ENCODE results near the gene FPR1. TPM values are rescaled to one million over a fixed set of nuclear protein-coding genes. Genes with fewer than 3 reads are reported as not detected.

FPR1 gene
- polyA plus RNA-seq, 6 donors from 2014 or later: 0.18 to 6.3 (median 1.2) TPM

Other genes starting within 250 kb of the FPR1 start
- gene SIGLEC6, start 220.2 kb downstream of the FPR1 start, polyA plus RNA-seq (ENCODE audit: low read depth in 6 of 6): 1 to 10 TPM in 3 of 6 donors, under 1 TPM in 2, not detected in 1; 0.72 to 1.9 (median 1.2) TPM
- 1 to 10 TPM in 5 of 6 donors, under 1 TPM in 1; 0.94 to 5.1 (median 3.1) TPM for gene ZNF175, start 180.6 kb downstream of the FPR1 start, polyA plus RNA-seq (ENCODE audit: low read depth in 6 of 6)
- 1 to 10 TPM in 1 of 6 donors, not detected in 5; 3.7 TPM for gene SIGLEC5, start 121.5 kb downstream of the FPR1 start, polyA plus RNA-seq (ENCODE audit: low read depth in 6 of 6)
- 10 to 100 TPM; 14.3 to 27.2 (median 19.9) TPM for gene SIGLEC14, start 105.1 kb downstream of the FPR1 start, polyA plus RNA-seq (ENCODE audit: low read depth in 6 of 6)
- 1 to 10 TPM in 5 of 6 donors, under 1 TPM in 1; 0.85 to 6.8 (median 3.6) TPM for gene SPACA6, start 58.5 kb downstream of the FPR1 start, polyA plus RNA-seq (ENCODE audit: low read depth in 6 of 6)
- gene HAS1, start 27.9 kb downstream of the FPR1 start, polyA plus RNA-seq (ENCODE audit: low read depth in 6 of 6): under 1 TPM in 1 of 6 donors, not detected in 5; 0.29 TPM
- gene FPR2, start 9.3 kb upstream of the FPR1 start, polyA plus RNA-seq (ENCODE audit: low read depth in 6 of 6): under 1 TPM in 1 of 6 donors, not detected in 5; 0.71 TPM
- gene FPR3, start 43.3 kb upstream of the FPR1 start, polyA plus RNA-seq (ENCODE audit: low read depth in 6 of 6): not detected
- 10 to 100 TPM in 1 of 6 donors, 1 to 10 TPM in 5; 3.8 to 11.0 (median 5.6) TPM for gene ZNF577, start 136.1 kb upstream of the FPR1 start, polyA plus RNA-seq (ENCODE audit: low read depth in 6 of 6)
- gene ZNF649, start 153.1 kb upstream of the FPR1 start, polyA plus RNA-seq (ENCODE audit: low read depth in 6 of 6): 10 to 100 TPM in 5 of 6 donors, 1 to 10 TPM in 1; 8.3 to 17.7 (median 13.0) TPM
- 1 to 10 TPM; 2.1 to 8.4 (median 6.1) TPM for gene ZNF613, start 175.6 kb upstream of the FPR1 start, polyA plus RNA-seq (ENCODE audit: low read depth in 6 of 6)
- gene ZNF350, start 235.0 kb upstream of the FPR1 start, polyA plus RNA-seq (ENCODE audit: low read depth in 6 of 6): 10 to 100 TPM; 24.0 to 42.2 (median 33.3) TPM

Data from naive B cell (primary cell).